GM19239 (cell line): ENCODE results near the gene CHST11.
A peak's percentile ranks its signal among the peaks of the same experiment; 100 is the strongest.

Experiments used
- DNase-seq: peaks from one replicate; pipeline ENCODE4 v3.0.0; 2011; ENCODE audit warnings: low spot score; ENCODE audit not compliant: insufficient read length
- FAIRE-seq: peaks from 2 replicates; lab custom pipeline; 2011; peaks lifted over from hg19 to GRCh38; lab: Jason Lieb, UNC

The CHST11 gene

DNA sequence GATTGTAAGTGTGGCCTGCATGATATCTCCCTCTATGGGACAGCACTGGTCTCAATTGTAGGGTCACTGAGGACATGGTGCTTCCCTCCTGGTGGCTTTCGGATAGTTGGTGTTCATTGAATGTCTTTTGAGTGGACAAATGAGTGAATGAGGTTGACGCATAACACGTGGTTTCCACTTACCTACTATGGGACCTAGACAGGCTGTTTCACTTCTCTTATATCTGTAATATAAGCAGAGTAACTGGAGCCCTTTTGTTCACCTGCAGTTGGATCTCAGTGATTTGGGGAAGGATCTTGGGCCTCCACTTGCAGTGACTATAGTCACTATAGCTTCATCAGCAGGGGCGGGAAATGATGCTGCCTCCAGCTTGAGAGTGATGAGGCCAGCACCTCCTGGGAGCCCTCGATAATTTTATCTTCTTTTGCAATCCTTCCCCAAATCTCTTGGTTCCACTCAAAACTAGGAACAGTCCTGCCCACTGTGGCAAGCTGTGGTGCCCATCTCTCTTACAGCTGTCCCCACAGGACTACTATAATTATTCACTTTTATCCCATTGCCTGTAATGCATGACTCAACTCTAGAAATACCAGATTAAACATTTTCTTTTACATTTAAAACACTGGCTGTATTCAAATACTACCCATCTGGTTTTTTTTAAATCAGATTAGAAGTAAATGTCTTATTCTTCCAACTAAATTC lies 242.9 kb downstream of the CHST11 start:
- DNase-seq (peak; percentile 33), FAIRE-seq (peak; percentile 94)

DNA sequence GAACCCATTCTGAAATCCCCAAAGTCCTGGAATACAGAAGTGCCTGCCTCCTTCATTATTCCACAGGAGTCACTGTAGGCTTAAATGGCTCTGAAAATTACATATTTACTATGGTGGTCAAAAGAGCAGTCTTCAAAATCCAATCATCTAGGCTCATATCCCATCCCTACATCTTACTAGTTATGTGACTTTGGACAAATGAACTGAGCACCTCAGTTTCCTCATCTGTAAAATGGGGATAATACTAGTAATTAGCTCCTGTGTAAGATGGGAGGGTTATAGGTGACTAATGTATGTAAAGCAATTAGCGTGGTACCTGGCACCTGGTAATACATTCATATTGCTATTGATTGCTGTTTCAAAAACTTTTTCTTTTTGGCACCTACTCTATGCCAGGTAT lies 243.6 kb downstream of the CHST11 start:
- DNase-seq = no peak
- FAIRE-seq = no peak

DNA sequence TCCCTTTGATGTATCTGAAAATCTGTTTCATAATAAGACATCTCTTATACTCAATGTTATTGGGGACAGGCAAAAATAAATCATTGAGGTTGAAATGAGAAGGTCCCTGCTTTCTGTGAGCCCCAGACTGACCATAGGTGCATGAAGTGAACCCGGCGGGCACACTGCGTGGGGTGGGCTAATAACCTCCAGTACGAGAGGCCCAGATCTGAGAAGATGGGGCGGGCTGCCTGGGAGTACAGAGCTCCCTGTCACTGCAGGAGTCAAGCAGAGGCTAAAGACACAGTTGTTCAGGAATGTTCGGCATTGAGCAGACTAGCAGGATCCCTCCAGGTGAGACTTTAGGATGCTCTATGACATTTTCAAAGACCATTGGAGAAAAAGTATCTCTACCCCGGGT lies 244.6 kb downstream of the CHST11 start:
- DNase-seq (no peak), FAIRE-seq (no peak)

DNA sequence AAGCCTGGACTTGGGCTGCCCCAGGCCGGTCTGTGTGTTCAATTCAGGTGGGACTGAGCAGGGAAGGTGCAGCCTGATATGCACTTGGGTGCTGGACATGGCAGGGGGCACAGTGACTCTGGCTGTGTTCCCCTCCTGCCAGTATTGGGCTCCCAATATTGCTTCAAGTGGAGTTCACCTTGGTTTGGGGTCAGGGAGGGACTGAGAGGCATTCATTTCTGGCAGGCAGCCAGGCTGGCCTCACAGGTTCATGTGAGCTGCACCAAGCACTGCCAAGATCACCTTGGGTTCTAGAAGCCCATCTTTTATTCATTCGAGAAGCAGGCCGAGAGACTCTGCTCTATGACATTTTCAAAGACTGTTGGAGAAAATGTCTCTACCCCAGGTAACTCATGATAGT lies 245.0 kb downstream of the CHST11 start:
- FAIRE-seq = no peak

DNA sequence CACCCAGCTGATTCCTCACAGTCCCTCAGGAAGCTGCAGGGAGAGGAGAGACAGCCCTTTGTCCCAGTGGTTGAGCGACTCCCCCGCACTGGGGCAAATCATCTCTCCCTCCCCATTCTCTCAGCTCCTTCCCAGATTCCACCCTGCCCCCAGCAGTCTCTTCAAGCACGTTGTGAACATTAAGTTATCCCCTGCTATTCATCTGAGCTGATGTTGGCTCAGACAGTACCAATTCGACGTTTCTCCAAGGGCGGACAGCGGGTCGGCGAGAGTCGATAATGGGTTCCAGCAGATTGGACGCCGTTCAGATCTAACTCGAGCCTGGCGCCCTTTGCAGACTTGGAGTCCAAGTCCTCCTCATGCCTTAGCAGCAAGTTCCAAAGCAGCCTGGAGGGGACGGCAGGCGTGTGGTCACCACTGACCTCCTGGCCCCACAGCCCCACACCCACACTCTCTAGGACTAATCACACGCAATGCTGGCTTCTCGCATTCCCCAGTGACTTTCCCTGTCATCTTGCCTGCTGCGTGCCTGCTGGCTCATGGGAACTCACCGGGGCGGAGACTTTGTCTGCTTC lies 245.9 kb downstream of the CHST11 start:
- FAIRE-seq = no peak
- no peak for DNase-seq

More for the DNA sequence above, 245.0 kb downstream of the CHST11 start:
- no peak for DNase-seq

DNA sequence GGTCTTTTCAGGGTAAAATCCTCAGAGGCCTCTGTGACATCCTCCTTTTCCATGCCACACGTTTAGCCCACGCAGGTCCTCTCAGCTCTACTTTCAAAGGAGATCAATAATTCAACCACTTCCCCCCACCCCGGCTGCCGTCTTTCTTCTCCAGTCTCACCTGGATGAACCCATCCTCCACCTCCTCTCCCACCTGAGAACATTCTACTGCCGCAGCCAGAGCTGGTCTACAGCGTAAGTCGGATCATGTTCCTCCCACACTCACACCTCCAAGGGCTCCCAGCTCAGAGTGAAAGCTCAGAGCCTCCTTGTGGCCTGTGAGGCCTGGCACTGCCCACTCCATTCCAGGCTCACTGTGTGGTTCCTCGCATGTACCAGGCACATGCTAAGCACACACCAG lies 246.6 kb downstream of the CHST11 start:
- no peak for FAIRE-seq

DNA sequence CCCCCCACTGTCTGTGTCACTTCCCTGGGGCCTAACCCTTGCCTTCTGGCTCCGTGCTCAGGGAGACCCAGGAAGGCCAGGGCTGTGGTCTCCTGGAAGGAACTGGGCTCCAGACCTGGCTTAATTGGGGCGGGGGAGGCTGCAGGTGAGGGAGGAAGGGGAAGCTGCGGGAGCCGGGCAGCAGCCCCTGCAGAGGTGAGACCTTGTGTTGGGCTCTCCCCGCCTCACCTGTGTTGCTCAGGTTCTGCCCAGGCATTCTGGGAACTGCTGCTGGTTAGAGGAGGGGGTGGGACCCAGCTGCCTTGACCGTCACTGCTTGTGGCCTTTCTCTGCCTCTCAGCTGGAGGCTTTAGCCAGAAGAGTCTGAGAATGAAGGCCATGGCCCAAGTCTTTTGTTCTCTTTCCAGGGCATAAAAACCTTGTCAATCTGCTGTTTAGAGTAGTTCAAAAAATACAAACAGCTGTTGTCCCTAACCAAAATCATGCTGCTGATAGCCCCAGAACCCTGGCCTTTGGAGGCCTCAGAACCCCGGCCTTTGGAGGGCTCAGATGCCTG lies 247.6 kb downstream of the CHST11 start:
- FAIRE-seq (no peak), DNase-seq (no peak)

More for the DNA sequence above, 246.6 kb downstream of the CHST11 start:
- DNase-seq = no peak

DNA sequence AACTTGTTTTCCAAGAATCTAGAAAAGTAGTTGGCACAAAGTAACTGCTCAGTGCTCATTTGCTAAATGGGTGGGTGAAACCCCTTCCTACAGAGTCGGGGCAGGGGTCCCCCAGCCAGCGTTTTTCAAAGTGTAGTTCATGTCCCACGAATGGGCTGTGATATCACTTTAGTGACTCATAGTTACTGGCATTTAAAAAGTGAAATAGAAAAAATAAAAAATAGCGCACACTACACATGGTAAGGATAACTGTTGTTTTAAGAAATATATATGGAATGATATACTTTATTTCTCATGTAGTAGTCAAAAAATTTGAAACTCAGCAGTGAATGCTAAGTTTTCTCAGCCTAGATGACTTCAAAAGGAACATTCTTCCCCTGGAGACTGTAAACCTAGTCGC lies 250.4 kb downstream of the CHST11 start:
- no peak for DNase-seq
- no peak for FAIRE-seq

DNA sequence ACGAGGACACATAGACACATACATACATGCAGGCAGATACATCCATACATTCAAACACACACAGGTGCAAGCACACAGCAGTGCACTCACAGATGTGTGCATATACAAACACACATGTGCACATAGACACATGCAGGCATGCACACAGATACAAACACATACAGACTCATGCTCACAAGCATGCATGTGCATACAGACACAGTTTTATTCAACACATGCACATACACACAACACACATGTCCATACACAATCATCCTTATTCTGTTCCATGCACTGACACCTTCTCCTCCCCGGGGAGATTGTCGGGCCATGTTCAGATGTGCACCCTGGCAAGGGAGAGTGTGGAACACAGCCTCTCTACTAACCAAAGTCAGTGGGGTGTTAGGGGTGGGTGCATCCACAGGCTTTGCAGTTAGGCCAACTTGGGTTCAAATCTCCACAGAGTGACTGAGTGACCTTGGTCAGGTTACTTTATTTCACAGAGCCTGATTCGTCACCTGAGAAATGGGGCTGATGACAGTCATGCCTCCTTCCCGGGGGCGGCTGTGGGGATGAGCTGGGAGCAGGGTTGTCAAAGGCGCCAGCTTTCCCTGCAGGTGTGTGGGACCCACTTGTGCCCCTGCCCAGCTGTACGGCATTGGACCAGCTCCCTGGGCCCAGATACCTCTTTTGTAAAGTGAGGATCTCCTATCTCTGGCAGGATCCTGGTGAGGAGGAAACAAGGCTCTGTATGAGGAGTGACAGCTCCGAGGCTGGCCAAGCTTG lies 251.2 kb downstream of the CHST11 start:
- no peak for DNase-seq
- FAIRE-seq = no peak

DNA sequence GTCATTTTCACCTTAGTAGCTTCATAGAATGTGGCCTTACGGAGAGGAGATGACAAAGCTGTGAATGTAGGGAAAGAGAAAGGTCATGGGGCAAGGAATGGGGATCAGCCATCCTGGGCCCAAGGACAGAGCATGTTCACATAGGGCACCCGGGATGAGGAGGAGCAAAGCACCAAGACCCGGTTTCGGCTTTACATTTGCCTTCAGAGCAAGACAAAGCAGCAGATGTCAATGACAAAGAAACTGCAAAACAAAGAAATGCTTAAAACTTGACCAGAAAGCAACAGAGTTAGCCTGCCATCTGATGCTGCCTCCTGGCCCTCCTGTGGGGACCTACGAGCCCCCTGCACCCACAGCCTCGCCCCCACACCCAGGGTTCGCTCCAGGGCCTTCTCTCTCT lies 252.1 kb downstream of the CHST11 start:
- FAIRE-seq (no peak), DNase-seq (no peak)

DNA sequence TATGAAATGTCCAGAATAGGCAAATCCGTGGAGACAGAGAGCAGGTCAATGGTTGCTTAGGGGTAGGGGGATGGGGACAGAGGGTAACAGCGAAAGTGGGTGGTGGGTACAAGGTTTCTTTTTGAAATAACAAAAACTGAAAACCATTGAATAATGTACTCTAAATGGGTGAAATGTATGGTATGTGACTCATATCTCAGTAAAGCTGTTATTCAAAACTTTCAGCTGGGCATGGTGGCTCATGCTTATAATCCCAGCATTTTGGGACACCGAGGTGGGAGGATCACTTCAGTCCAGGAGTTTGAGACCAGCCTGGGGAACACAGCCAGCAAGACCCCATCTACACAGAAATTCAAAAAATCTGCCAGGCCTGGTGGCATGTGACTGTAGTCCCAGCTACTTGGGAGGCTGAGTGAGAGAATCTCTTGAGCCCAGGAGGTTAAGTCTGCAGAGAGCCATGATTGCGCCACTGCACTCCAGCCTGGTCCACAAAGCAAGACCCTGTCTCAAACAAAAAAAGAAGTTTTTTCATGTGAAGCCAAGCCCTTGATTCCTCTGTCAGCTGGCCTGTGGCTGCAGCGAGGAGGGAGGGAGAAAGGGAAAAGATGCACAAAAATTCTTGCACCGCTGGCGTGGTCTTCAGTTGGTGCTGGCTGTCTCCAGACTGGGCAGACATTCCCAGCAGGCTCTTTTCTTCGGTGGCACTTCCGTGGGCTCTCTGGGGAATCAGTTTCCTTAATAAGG lies 253.1 kb downstream of the CHST11 start:
- FAIRE-seq (no peak), DNase-seq (no peak)

DNA sequence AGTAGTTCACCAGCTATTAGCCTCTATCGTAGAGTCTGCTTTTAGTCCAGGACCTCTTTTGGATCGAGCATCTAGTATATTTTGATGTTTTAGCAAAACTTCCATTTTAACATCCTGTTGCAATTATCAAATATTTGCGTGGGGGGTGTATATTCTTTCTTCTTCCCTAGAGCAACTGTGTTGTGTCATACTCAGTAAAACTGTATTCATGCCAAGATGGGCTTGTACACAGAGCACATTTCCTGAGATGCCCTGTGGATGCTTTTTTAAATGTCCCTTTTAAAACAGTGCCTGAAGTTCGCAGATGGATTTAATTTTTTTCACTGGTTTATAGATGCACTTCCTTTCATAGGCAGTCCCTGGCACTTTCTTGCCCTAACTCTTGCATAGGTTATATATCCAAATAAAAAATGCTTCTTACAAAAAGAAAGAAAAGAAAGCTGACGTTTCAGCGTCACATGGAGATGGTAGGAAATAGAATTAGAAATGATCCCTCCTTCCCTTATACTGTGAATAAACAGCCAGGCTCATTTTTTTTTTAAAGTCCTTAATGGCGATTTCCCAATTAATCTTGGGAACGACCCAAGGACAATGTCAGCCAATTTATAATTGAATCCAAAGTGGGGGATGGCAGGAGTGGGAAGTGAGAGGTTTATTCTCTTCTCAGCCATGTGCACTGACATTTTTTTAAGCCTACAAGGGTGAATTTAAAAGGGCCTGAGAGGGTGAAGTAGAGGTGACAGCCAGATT lies 254.4 kb downstream of the CHST11 start:
- FAIRE-seq (no peak), DNase-seq (no peak)

DNA sequence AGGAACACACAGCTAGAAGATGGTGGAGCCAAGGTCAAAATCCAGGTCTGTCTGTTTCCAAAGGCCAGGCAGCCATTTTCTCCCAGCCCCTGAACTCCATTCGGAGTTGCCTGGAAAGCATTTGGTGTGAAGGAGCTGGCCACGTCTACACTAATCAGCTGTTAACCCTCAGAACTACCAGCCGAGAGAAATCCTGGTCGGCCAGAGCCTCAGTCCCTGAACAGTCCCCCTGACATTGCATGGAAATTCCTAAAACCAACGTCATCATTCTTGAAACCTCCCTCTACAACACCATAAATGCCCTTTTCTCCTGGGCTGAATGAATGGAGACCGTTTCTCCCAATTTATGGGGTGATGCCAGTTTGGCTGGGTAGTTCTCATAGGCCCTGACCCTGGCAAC lies 255.7 kb downstream of the CHST11 start:
- FAIRE-seq = no peak
- DNase-seq = no peak

DNA sequence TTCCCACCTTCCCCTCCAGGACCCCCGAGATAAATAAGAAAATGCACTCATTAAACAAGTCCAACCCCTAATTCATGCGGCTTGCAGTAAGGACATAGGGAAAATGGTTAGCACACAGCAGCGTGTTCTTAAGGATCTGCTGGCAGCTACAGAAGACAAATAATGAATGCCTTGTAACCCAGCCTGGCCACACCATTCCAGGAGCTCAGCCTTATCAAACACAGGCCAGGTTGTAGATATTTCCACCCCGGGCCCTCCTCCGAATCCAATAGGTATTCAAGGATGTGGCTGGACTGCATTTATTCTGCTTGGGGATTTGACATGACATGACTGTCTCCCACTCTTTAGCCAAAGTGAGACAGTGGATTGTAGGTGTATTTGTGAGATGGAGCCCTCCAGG lies 256.2 kb downstream of the CHST11 start:
- FAIRE-seq = no peak
- DNase-seq = no peak

DNA sequence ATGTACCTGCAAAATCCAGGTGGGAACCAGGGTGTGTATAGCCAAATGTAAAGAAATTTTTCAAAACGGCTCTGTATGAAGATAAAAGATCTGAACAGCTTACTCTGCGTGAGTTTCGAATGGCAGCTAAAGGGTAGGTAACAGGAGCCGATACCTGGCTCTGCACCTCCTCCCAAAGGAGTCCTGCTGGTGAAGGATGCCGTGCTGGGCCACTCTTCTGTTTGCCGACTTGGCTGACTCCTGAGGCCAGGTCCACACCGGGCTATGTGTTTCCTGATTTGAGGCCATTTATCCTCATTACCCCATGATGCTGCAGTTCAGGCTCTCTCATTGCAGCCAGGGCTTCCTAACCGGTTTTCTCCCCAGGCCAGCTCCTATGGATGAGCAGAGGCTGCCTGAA lies 256.7 kb downstream of the CHST11 start:
- FAIRE-seq = no peak

DNA sequence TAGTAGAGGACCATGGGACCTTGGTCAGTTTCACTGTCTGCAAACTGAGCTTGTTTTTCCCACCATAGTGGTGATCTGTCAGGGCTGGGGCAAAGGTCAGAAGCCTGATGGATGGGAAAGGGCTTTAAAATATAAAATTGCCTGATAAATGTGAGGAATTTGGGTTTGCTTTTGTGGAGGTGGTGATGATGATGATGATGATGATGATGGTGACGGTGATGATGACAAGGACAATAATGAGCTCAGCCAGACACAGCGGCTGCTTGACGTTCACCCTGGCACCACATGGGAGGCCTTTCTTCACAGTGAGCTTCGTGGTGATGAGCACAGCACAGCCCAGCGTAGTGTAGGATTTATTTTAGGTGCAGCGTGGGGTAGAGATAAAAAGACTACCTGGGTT lies 257.6 kb downstream of the CHST11 start:
- FAIRE-seq (no peak), DNase-seq (no peak)

More for the DNA sequence above, 256.7 kb downstream of the CHST11 start:
- DNase-seq = no peak

DNA sequence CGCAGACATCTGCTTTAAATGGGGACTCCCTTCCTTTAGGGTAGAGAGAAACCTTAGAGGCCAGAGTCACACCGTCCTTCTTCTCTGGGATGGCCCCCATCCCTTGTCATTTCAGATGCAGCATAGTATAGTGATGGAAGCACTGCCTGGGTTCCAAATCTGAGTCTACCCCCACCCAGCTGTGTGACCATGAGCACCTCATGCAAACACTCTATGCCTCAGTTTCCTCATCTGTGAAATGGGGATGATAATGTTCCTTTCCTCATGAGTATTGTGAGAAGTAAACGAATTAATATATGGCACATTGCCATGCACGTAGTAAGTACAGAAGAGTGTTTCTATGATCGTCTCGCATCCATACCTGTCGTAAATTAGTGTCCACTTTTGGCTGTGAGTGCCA lies 259.4 kb downstream of the CHST11 start:
- no peak for FAIRE-seq

DNA sequence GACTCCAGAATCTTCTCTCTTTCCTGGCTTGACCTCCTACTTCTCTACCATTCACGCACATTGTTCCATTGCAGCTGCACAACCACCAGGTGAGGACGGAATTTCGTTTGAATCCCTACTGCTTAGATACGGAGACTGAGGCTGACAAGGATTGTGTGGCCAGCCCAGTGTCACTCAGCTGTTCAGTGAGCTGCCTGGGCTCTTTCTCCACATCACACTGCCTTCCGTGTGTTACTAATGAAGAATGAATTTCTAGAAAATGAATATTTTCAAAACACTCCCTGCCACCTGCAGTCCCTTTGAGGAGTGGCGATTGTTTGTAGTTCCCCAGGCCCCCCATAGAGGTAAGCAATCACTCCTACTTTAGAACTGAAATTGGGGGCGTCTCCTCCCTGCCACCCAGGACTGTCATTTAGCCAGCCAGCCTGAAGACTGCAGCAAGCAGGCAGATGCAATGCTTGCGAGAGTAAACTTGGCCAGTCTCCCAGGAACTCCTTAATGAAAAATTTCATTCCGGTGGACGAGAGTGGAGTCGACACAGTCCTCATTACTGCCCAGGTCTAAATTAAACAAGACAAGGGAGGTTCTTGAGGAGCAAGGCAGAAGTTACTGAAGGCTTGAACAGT lies 261.7 kb downstream of the CHST11 start:
- DNase-seq = no peak
- no peak for FAIRE-seq

More for the DNA sequence above, 259.4 kb downstream of the CHST11 start:
- no peak for DNase-seq

DNA sequence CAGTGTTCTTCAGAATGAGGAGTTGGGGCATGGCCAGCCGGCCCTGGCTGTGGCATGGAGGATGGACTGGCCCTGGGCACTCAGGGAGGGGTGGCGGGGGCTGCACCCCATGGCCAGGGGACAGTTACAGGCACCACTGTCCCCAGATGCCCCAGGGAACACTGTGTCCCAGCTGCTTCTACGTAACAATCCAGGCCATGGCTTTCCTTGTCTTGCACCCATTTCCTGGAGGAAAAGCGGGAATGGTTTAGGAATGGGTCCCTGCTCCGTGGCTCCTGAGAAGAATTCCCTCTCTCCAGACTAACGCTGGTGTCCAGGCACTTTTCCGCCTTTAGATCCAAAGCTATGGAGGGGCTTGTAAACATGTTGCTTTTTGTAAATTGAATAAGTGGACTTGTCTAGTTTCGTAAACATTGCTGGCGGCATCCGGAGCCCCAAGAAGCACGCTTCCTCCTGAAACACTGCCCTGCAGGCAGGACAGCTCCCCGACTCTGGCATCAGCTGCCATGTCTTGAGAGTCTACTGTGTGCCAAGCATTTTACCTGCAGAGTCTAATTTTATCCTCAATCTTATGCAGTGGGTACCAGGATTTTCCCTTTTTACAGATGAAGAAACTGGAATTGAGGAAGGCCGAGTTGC lies 263.1 kb downstream of the CHST11 start:
- DNase-seq = no peak
- no peak for FAIRE-seq
